ENCODE results near the gene M1AP.

Gene M1AP

DNA sequence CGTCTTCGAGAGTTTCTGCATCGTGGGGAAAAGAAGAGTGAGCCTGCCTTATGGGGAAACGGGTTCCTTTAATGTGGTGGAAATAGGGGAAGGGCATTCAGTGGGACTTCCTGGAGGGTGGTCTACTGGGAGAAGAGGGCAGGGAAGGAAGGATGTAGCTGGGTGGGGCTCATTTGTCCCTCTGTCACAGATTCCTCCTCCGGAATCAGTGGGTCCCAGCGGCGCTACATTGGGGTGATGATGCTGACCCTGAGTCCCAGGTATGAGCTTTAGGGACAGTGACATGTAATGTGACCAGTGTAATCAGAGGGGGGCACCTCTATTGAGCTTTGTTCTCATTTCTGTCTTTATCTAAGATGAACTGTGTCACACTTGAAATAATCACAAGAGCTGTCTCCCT, 116.5 kb downstream of the M1AP start:
- Mint-ChIP-seq H3K9me3 (no peaks in the 10 kb centered on the region), H3K27me3 (peaks cover 6% of the 10 kb centered on the region), H3K4me1 (peaks cover 44% of the 10 kb centered on the region), H3K4me3 (peak overlapping the region; percentile 96), H3K27ac (peak overlapping the region; percentile 8), H3K36me3 (peaks cover 42% of the 10 kb centered on the region)
- CTCF ChIA-PET = interaction anchor here (0.5 to 5.8 kb wide), 36 partner anchors 9 to 712 kb away, joined by 3 to 104 read pairs (median 4); partner anchors contain the start of genes C2orf81, CCDC142, MRPL53 and TTC31
- DNase-seq = no peak

DNA sequence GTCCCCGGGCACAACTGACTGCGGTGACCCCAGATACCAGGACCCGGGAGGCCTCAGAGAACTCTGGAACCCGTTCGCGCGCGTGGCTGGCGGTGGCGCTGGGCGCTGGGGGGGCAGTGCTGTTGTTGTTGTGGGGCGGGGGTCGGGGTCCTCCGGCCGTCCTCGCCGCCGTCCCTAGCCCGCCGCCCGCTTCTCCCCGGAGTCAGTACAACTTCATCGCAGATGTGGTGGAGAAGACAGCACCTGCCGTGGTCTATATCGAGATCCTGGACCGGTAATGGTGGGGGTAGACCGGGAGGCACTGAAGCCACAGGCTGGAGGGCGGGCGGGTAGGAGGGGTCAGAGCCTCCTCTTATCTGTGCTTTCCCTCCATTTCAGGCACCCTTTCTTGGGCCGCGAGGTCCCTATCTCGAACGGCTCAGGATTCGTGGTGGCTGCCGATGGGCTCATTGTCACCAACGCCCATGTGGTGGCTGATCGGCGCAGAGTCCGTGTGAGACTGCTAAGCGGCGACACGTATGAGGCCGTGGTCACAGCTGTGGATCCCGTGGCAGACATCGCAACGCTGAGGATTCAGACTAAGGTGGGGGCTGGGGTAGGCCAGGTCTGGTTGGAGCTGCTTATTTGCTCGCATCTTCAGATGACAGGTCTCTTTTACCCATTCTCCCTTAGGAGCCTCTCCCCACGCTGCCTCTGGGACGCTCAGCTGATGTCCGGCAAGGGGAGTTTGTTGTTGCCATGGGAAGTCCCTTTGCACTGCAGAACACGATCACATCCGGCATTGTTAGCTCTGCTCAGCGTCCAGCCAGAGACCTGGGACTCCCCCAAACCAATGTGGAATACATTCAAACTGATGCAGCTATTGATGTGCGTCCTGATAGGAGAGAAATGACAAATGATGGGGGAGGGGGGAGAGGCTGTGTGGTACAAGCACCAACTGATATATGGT, 117.6 kb downstream of the M1AP start:
- peak overlapping the region; percentile 94 for H3K27ac Mint-ChIP-seq
- peaks cover 52% of the 10 kb centered on the region for H3K36me3 Mint-ChIP-seq
- CTCF ChIA-PET = interaction anchor here (0.8 to 5.8 kb wide), 13 partner anchors 9 to 281 kb away, joined by 3 to 104 read pairs (median 4); partner anchors contain the start of genes CCDC142 and TTC31
- no peaks in the 10 kb centered on the region for H3K9me3 Mint-ChIP-seq
- peak; percentile 66 for DNase-seq
- H3K4me1 Mint-ChIP-seq = peaks cover 51% of the 10 kb centered on the region
- no peaks in the 10 kb centered on the region for H3K27me3 Mint-ChIP-seq
- peak overlapping the region; percentile 96 for H3K4me3 Mint-ChIP-seq

DNA sequence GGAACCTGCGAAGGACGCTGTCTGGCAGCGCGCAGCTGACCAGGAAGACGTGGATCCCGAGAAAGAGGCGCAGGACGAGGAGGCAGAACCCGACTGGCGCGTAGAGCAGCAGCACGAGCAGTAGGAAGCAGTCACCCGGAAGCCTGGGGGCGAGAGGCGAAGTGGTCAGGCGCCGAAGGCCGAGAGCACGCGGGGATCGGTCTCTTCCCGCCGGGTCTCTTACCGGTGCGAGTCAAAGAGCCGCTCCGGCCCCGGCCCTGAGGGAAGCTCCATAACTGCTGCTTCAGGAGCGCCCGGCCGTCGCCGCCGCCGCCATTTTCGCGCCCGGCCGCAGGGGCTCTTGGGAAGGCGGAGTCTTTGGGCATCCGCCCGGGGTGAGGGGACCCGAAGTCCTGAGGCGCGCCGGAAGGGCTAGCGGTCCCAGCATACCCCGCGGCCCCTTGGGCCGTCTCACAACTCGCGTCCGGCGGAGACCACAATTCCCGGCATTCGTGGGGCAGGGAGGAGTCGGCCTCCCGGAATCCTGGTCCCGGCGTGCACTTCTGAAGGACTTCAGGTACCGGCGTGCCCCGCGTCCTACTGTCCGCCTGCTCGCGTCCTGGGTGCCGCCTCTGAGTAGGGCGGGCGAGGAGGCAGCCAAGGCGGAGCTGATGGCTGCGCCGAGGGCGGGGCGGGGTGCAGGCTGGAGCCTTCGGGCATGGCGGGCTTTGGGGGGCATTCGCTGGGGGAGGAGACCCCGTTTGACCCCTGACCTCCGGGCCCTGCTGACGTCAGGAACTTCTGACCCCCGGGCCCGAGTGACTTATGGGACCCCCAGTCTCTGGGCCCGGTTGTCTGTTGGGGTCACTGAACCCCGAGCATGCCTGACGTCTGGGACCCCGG, 118.5 kb downstream of the M1AP start, which contains the start of the genes AUP1 and HTRA2:
Gene AUP1, minus strand, starts transcription at position 350 of the 882 bp plus-strand sequence. Its CDS starts 77 bp downstream, at position 273.
Gene HTRA2, plus strand, starts transcription at position 577 of the 882 bp plus-strand sequence. Its CDS starts 74 bp downstream, at position 651.
- Mint-ChIP-seq H3K4me3 (peak within 1 kb of the TSS; percentile 96), H3K4me1 (peaks cover 51% of the 10 kb centered on the region), H3K9me3 (no peaks in the 10 kb centered on the region), H3K27ac (peak within 1 kb of the TSS; percentile 94), H3K36me3 (peaks cover 55% of the 10 kb centered on the region), H3K27me3 (no peaks in the 10 kb centered on the region)
- CTCF ChIA-PET = interaction anchor here (1.0 to 5.8 kb wide), 6 partner anchors 17 to 59 kb away, joined by 3 to 86 read pairs (median 6); partner anchors contain the start of genes CCDC142 and TTC31
- peak; percentile 94 for DNase-seq

DNA sequence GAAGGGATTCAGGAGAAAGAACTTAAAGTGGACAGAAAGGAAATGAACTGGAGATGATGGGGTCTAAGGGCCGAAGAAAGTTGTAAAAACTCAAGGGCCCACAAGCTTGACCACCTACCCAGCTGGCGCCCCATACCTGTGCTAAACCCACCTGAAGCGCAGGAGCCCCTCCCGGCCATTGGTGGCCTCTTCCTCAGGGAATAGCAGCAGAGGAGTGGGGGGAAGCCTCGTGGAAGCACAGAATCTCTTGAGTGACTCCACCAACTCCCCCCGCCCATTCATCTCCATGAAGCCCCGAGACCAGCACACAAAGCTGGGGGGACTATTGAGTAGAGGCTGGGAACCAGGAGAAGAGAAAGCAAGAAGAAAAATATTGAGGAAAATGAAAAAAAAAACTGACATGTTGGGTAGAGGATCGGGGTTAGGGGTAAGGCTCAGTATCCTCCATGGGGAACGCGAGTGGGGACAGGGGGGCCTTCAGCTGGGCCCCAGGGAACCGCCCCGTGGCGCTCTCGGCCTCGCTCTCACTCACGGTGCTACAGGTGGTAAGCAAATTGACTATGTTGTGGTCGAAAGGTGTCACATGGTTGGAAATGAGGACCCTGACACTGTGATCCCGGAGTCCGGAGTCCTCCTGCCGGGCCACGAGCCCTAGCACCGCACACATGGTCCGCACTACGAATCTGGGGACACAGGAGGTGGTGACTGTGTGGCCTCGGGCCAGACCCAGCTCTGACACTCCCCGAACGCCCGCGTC, 119.4 kb downstream of the M1AP start:
- Mint-ChIP-seq H3K9me3 (no peaks in the 10 kb centered on the region), H3K4me3 (peak overlapping the region; percentile 96), H3K27ac (peak overlapping the region; percentile 94), H3K27me3 (peaks cover 4% of the 10 kb centered on the region), H3K4me1 (peaks cover 51% of the 10 kb centered on the region), H3K36me3 (peaks cover 53% of the 10 kb centered on the region)
- CTCF ChIA-PET = interaction anchor here (1.0 to 5.8 kb wide), 5 partner anchors 18 to 60 kb away, joined by 3 to 86 read pairs (median 7); partner anchors contain the start of genes CCDC142 and TTC31
- DNase-seq = no peak

DNA sequence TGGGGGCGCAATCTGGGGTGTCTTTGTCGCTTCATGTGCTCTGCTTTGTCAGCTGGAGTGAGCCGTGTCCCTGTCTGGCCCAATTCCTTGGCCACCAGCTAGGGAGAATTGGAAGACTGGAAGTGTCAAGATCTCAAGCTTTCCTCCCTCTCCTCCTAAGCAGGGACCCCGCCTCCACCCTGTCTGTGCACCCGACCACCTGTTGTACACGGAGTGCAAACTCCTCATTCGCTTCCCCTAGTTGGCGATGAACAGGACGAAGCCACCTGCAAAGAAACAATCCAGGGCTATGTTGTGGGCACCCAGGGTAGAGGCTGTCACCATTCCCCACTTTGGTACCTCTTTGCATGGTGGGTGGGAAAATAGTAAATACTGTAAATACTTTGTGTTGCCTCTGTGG, 120.4 kb downstream of the M1AP start:
- Mint-ChIP-seq H3K27ac (no peak overlapping the region), H3K4me1 (peaks cover 56% of the 10 kb centered on the region), H3K27me3 (peaks cover 11% of the 10 kb centered on the region), H3K9me3 (no peaks in the 10 kb centered on the region), H3K4me3 (peak overlapping the region; percentile 96), H3K36me3 (peaks cover 51% of the 10 kb centered on the region)
- CTCF ChIA-PET = interaction anchor here (1.0 to 1.9 kb wide), 2 partner anchors 59 to 71 kb away, joined by 3 to 7 read pairs; no protein-coding TSS in a partner anchor
- DNase-seq = no peak

DNA sequence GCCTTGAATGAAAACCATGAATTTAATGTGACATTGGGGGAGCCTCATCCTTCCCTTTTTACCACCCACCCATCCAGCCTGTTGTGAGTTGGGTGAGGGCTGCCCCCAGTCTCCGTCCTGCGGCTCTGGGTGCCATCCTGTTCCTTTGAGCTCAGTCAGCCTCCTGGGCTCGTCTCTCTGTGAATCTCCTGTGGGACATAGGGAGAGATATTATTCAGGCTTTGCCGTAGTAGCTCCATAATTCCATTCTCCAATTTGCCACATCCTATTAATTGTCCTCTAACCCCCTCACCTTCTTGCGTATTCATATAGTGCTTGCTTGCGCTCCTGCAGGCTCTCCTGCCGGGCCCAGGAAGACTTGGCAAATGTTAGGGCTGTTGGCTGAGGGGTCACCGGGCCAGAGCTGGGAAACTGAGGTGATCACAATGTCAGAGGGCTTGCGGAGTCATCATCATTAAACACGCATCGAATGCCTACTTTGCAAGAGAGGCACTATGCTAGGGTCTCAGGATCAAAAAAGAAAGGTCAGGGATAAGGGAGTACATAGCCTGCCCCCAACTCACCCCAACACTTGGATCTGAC, 121.4 kb downstream of the M1AP start:
- Mint-ChIP-seq H3K36me3 (peaks cover 42% of the 10 kb centered on the region), H3K4me1 (peaks cover 50% of the 10 kb centered on the region), H3K9me3 (no peaks in the 10 kb centered on the region), H3K27me3 (peaks cover 21% of the 10 kb centered on the region), H3K27ac (no peak overlapping the region), H3K4me3 (no peak overlapping the region)
- DNase-seq = no peak
- CTCF ChIA-PET = interaction anchor here (1.0 kb wide), 1 partner anchor 70 kb away, joined by 3 read pairs; no protein-coding TSS in a partner anchor

DNA sequence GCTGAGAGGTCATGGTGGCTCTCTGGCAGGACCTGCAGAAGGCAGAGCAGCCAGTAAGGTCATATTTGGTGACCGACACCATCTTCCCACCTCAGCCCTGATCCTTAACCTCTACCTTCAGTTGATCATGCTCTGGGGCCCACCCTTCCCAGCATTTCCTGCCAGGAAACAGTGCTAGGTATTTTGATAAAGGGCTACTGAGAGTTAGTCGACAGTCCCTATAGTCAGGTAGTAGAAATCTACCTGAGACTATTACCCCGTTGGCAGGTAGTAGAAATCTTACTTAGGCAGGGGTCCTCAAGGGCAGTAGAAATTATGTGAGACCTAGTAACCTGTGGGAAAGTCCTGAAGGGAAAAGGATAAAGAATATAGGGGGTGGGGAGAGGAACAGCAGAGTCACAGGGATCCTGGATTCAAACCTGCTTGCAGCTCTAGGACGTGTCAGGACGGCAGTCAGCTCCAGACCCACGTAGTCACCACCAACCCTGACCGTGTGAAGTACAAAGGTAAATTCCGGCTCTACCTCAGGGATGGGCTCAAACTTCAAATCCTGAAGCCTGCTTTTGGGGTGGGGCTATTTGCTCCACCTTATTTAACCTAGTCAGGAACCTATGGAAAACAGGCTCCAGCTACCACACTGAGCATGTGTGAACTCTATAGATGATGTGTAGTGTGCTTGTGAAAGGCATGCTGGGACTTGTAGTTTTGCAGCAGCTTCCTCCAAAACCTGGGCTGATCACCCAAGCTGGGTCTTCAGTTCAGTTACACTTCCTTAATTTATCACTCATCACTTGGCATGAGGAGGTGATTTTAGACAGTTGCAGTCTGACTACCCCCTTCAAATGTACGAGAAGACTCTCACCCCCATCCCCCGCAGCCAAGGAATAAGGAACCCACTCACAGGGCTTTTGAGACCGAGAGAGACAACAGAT, 122.1 kb downstream of the M1AP start, which contains the start of gene DQX1:
Gene DQX1, minus strand, starts transcription at position 515 of the 932 bp plus-strand sequence. Its CDS starts 502 bp downstream, at position 13.
- H3K27me3 Mint-ChIP-seq = peaks cover 29% of the 10 kb centered on the region
- no peak within 1 kb of the TSS for H3K4me3 Mint-ChIP-seq
- CTCF ChIA-PET = no interaction called here
- H3K4me1 Mint-ChIP-seq = peaks cover 43% of the 10 kb centered on the region
- no peaks in the 10 kb centered on the region for H3K9me3 Mint-ChIP-seq
- H3K27ac Mint-ChIP-seq = peak within 1 kb of the TSS; percentile 12
- peak; percentile 46 for DNase-seq
- peaks cover 41% of the 10 kb centered on the region for H3K36me3 Mint-ChIP-seq

DNA sequence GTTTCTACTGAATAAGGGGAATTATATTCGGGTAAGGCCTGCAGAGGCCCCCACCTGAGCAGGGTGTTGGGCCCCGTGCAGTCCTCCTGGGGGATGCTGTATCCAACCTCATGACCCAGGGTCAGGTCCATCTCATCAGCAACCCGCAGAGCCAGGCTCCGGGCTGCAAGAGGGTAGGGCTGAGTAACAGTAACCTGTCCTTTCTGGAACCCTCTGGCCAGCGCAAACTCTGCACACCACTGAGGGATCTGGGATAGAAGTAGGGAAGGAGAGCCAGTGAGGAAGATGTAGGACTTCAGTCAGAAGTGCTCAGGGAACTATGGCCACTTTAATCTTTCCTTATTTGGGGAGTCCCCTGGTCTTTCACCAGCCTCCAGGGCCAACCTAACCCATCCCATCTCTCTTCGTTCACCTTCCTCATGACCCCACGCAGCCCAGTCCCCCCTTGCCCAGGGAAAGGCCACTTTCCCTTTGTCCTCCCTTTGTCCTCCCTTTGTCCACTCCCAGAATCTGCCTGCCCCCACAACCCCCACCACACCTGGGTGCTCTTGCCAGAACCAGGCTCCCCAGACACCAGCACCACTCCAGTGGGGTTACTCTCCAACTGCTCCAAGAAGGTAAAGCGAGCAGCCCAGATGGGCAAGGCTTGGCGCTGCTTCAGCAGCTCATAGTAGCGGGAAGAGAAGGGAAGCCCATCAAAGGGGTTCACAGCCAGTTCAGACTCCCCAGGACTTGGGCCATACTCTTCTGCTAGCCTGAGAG, 123.0 kb downstream of the M1AP start:
- no peaks in the 10 kb centered on the region for H3K9me3 Mint-ChIP-seq
- H3K4me1 Mint-ChIP-seq = peaks cover 37% of the 10 kb centered on the region
- H3K4me3 Mint-ChIP-seq = no peak overlapping the region
- peaks cover 37% of the 10 kb centered on the region for H3K36me3 Mint-ChIP-seq
- H3K27ac Mint-ChIP-seq = no peak overlapping the region
- no peak for DNase-seq
- H3K27me3 Mint-ChIP-seq = peaks cover 37% of the 10 kb centered on the region
- CTCF ChIA-PET = no interaction called here

DNA sequence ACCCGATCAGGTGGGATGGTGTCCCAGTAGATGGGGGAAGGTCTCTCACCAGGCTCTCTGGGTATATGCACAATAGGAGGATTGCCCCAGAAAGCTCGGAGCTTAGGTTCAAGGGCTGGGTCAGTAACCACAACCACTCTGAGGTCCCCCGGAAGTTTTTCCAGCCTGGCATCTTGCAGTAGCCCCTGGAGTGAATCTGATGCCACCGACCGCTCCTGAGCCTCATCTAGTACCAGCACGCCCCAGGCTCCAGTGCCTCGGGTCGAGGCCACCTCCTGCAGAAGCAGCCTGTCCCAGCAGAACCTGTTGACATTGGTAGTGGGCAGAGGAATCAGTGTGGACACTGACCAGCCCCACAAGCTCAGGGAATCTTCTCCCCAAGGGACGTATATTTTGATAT, 124.1 kb downstream of the M1AP start:
- CTCF ChIA-PET = interaction anchor here (1.0 to 2.7 kb wide), 2 partner anchors 9 to 61 kb away, joined by 3 to 12 read pairs; no protein-coding TSS in a partner anchor
- Mint-ChIP-seq H3K4me1 (peaks cover 35% of the 10 kb centered on the region), H3K27ac (no peak overlapping the region), H3K9me3 (no peaks in the 10 kb centered on the region), H3K4me3 (no peak overlapping the region), H3K36me3 (peaks cover 34% of the 10 kb centered on the region), H3K27me3 (peaks cover 48% of the 10 kb centered on the region)
- no peak for DNase-seq

DNA sequence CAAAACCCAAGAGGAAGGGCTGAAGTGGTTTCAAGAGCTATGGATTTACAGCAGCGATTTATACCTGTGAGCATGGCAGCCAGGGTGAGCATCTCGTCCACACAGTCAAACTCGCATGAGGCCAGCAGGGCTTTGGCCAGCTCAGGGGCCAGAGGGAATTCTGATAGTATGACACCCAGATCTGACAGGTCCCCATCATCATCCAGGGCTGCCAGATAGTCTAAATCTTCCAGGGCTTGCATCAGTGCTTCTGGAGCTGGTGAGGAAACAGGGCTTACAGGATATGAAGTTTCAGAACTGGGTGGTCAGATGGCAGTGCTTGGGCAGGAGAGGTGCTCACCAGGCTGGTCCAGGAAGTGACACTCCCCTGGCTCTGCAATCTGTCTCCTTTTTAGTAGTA, 125.6 kb downstream of the M1AP start:
- H3K27ac Mint-ChIP-seq = no peak overlapping the region
- H3K4me3 Mint-ChIP-seq = no peak overlapping the region
- DNase-seq = no peak
- peaks cover 63% of the 10 kb centered on the region for H3K27me3 Mint-ChIP-seq
- no peaks in the 10 kb centered on the region for H3K9me3 Mint-ChIP-seq
- peaks cover 23% of the 10 kb centered on the region for H3K4me1 Mint-ChIP-seq
- CTCF ChIA-PET = interaction anchor here (0.9 to 2.7 kb wide), 3 partner anchors 10 to 65 kb away, joined by 3 to 12 read pairs (median 3); no protein-coding TSS in a partner anchor
- H3K36me3 Mint-ChIP-seq = peaks cover 22% of the 10 kb centered on the region

DNA sequence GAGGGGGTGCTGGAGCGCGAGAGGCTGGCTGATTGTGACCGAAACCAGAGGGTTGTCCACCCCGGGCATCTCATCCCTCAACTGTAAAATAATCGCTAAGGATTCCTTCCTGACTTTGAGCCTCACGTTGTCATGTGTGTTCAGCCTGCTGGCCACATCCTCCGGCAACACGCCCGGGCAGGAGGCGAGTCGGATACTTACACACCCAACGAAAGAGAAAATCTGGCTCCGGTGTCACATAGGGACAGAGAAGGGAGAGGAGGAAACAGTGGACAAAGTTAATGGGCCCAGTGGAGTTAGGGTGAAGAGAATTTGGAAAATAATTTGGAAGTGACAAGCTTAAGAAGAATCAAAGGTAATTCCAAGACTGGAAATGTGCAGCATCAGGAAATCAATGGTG, 131.5 kb downstream of the M1AP start:
- Mint-ChIP-seq H3K27ac (no peak overlapping the region), H3K4me1 (peaks cover 33% of the 10 kb centered on the region), H3K36me3 (peaks cover 9% of the 10 kb centered on the region), H3K4me3 (peak overlapping the region; percentile 71), H3K9me3 (no peaks in the 10 kb centered on the region), H3K27me3 (peaks cover 99% of the 10 kb centered on the region)
- CTCF ChIA-PET = no interaction called here
- no peak for DNase-seq
